Measurements from ENCODE around the gene NFATC2.
"Not testable (repeated sequence)": the region's sequence is repeated elsewhere in the genome, so short reads cannot be mapped to it uniquely, and the experiment has no call there.

The NFATC2 gene

DNA sequence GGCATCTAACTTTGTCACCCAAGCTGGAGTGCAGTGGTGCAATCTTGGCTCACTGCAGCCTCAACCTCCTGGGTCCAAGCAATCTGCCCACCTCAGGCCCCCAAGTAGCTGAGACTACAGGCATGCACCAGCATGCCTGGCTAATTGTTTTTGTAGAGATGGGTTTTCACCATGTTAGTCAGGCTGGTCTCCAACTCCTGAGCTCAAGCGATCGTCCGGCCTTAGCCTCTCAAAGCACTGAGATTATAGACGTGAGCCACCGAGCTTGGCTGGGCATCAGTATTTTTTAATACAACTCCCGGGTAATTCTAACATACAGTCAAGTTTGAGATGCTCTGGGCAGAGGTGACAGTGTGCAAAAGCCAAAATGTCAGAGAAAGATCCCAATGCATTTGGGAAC lies 73.5 kb downstream of the NFATC2 start:
- no peak for DNase-seq

DNA sequence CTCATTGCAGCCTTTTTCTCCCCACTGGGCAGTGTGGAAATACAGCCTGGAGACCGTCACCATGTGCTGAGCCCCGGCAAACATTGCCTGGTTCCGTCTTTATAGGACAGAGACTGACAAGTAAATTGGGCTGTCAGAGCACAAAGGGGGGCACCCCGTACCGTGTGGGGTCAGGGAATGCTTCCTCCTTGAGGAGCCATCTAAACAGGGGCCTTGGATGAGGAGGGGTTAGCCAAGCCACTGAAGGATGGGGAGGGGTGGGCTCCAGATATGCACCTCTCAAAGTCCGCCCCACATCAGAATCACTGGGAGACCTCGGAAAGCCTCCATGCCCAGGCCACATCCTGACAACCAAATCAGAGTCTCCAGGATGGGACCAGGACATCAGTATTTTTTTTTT lies 73.9 kb downstream of the NFATC2 start:
- no peak for DNase-seq

DNA sequence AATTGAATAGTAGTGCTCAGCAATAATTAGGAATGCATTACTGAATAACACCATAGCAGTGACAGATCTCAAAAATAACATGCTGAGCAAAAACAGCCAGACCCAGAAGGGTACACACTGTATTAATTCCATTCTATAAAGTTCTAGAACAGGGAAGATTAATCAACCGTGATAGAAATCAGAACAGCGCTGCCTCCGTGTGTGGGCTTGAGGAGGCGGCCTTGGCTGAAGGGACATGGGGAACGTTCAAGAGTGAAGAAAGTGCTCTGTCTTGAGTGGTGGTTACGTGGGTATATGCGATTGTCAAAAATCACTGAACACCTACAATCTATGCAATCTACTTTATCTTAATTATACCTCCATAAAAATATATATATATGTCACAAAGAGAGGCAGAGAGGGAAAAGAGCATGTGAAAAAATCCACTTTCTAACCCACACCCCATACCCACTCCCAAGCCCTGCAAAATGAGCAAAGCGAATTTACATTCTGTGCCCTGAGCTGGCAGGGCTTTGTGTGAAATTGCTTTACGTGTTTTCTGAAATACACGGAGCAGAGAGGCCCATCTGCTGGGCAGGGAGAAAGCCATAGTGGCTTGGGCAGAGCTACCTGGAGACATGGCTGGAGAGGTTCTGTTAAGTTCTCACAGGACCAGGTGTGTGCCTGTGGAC lies 74.4 kb downstream of the NFATC2 start:
- DNase-seq = no peak

DNA sequence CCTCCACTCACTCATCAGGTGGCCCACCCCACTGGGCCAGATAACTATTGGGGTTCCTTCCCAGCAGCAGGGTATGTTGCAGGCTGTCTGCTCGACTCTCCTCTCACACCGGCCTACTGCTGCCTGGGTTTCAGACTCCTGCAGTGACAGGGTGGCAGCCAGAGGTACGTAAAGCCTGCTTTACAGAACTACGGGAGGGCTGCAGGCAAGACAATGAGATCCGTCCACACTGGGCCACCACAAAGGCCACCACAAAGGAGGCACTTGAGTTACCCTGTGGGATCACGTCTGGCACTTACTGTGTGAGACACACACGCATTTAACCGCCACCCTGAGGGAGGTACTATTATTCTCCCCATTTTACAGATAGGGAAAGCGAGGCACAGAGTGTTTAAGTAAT lies 78.5 kb downstream of the NFATC2 start:
- DNase-seq = no peak

DNA sequence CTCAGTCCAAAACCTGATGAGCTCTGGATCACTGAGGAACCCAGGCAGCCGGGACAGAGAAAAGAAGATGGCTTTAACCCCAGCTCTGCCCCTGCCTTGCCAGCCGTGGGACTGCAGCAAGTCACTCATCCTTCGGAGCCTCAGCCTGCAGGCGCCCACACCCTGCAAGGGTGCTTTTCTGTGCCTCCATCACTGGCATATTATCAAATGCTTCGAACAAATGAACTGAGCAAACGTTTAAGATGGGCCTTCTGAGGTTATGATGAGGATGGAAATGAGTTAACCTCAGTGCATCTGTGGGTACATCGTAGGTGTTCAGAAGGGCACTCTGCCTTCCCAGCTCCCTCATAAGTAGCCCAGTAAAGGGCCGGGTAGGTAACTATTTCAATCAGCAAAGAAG lies 79.0 kb downstream of the NFATC2 start:
- DNase-seq = no peak

DNA sequence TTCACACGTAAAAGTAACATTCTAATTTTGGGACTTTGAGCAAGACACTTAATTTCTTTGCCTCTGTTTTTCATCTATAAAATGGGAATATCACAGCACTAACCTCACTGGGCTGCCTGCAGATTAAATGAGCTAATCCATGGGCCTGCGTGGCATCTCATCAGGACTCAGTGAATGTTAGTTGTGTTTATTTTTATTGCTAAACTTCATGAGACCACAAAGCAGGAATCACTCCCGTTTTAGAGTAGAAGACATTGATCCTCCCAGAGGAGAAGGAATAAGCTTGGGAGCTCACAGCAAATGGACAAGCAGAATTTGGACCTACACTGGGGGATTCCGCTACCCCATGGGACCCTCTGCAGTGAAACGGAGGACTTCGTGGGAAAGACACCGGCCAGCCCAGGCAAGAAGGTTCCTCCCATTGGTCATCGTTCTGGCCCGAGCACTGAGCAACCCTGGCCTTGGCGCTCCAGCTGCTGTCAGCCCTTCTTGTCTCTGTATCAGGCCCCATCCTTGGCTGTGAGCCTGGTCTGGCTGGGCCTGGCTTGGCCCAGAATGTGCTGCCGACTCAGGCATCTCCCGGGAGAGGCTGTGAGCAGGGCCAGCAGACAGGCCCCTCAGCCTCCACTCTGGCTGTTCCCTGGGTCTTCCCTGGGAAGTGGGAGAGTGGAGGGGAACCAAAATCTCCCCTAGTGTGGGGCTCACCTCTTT lies 79.8 kb downstream of the NFATC2 start:
- no peak for DNase-seq

DNA sequence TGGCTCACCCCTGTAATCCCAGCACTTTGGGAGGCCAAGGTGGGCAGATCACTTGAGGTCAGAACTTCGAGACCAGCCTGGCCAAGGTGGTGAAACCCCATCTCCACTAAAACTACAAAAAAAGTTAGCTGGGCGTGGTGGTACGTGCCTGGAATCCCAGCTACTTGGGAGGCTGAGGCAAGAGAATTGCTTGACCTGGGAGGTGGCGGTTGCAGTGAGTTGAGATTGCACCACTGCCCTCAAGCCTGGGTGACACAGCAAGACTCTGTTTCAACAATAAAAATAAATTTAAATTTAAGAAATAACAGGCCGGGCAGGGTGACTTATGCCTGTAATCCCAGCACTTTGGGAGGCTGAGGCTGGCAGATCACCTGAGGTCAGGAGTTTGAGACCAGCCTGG lies 80.7 kb downstream of the NFATC2 start:
- DNase-seq = not testable (repeated sequence)

DNA sequence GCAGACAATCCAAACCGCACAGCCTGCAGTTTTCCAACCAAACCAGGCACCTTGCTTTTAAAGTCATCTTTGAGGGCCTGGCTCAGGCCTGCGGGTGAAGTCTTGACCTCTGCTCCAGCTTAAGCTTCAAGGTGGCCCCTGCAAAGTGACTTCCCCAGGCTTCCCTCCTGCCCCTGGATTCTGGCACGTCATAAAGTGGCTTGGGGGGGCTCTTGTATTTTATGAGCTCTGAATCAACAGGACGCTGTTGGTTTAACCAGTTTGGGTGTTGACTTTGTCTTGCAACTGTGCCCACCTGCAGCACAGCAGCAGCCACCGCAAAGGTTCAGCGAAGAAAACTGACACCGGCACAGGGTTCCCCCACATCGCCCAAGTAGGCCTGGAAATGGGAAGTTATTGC lies 81.2 kb downstream of the NFATC2 start:
- no peak for DNase-seq

DNA sequence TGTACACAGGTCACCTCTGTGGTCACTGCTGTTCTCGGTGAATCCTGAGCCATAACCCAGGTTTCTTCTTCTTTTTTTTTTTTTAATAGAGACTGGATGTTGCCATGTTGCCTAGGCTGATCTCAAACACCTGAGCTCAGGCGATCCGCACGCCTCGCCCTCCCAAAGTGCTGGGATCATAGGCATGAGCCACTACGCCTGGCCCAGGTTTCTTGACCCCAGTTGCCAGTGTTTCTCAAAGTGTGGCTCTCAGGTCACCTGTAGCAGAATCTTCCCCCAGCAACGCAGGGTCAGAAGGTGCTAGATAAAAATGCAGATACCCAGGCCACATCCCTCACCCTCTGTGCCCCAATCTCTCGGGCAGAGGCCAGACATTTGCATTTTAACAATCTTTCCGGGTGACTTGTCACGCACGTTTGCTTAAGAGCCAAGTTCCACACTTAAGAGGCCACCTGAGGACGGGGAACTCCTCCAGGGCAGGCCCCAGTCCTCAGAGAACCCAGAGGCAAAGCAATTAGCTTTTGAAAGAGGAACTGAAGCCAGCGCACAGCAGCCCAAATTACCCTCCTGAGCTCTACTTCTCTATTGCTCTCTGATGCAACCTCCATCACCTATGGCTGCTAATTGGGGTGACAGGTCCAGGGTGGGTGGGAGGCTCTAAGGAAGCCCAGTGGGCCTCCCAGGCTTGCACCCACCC lies 81.8 kb downstream of the NFATC2 start:
- no peak for DNase-seq

DNA sequence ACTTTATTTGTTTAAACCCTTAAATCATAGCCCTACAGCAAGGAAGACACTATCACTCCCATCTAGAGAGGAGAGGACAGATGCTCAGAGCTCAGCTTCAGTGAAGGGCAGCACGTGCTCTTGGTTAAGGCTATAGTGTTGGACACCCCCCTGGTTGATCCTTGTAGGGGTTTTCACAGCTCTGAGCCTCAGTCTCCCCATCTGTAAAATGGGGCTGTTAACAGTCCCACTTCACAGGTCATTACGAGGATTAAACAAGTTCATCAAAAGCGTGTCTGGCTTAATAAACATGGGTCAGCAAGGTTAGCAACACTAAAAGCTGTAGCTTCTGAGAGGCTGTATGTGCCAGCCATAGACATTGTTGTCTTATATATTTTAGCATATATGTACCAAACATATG lies 82.4 kb downstream of the NFATC2 start:
- no peak for DNase-seq

DNA sequence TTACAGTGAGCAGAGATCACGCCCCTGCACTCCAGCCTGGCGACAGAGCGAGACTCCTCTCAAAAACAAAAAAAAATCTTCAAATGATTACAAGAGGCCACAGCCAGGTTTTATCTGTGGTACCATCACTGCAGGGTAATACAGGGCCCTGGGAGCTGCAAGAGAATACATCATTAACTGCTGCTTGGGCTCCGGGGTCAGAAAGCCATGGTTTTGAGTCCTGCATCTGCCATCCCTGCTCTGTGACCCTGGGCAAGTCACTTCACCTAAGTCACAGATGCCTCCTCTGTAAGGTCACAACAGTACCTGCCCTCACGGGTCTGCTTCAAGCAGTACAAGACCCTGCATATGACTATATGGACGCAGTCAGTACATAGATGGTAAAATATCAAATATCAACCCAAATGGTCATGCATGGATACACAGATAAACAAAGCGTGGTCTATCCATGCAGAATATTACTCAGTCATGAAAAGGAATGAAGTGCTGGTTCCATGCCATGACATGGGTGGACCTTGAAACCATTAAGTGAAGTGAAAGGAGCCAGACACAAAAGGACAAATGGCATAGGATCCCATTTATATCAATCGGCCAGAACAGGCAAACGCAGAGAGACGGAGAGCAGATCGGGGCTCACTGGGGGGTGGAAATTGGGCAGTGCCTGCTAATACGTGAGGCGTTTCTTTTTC lies 83.6 kb downstream of the NFATC2 start:
- no peak for DNase-seq

DNA sequence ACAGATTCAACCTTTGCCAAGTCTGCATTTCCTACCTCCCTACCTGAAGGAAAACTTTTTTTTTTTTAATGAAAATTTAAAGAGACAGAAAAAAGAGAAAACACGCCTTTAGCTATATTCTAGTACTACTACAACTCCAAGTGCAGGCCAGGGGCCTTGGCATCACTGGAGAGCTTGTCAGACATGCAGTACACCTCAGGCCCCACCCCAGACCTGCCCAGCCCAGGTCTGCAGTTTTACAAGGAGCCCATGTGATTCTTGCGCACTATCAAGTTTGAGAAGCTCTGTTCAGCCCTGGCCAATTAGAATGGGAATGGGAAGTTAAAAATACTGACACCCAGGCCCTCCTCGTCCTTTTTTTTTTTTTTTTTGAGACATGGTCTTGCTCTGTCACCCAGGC lies 85.0 kb downstream of the NFATC2 start:
- no peak for DNase-seq

DNA sequence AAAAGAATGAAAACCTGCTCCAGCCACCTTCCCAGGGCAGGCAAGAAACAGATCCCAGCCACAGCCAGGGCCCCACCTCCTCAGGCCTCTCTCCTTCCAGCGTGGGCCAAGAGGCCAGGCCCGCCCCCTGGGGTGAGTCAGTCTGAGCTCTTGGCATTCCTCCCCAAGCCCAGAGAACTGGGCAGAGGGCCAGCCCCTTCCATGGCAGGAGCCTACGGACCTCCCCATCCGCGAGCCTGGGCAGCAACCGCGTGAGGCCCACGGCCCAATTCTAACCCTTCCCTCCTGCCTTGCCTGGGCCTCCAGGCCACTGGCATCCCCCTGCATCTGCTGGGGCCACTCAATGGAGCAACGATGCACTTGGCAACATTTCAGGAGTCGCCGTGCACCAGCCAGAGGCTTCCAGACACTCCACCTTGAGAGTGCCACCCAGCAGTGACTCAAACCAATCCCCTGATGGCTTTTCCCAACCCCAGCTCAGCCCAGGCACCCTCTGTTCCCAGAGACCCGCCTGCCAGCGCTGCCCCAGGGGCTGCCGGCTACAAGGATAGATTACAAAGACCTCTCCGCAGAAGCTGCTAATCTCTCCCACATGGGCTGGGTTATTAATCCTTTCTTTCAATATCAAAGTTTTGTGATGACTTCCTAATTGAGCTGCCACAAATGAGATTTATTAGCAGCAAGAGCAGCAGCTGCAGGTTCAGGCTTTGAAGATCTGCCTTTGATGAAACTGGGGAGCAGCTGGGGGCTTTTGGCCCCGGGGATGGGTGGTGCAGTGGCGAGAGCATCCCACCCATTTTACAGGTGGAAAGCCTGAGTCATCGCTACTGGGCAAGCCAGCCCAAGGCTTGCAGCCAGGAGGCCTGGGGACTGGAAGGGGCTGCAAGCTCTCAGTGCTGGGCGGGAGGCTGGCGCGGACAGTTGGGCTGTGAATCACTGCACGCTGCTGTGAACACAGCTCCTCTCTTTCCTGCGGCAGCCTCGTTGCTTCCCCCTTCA lies 85.7 kb downstream of the NFATC2 start:
- DNase-seq = no peak

DNA sequence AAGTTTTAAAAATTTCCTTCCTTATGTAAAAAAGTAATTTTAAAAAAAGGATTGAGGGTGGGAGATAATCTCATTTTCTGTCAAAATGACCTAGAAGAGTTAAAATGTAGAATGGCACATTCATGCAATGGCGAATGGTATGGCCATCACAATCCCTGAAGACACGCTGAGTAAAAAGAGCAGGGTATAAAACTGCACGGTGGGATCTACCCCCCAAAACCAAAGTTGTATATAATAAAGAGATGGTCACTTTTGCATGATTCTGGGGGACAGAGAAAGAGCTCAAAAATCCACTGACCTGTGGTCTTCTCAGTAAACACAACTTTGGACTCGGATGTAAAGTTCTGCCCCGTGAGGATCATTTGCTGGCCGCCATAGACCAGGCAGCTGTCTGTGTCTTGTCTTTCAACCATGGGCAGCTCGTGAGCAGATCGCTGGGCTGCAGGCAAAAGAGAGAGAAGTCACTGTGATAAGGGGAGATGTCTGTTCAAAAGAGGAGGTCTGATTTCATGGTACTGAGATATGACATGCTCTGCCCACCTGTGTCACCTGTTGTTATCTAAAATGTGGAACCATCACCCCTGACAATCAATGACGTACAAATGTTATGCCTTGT lies 88.2 kb downstream of the NFATC2 start:
- DNase-seq = no peak

DNA sequence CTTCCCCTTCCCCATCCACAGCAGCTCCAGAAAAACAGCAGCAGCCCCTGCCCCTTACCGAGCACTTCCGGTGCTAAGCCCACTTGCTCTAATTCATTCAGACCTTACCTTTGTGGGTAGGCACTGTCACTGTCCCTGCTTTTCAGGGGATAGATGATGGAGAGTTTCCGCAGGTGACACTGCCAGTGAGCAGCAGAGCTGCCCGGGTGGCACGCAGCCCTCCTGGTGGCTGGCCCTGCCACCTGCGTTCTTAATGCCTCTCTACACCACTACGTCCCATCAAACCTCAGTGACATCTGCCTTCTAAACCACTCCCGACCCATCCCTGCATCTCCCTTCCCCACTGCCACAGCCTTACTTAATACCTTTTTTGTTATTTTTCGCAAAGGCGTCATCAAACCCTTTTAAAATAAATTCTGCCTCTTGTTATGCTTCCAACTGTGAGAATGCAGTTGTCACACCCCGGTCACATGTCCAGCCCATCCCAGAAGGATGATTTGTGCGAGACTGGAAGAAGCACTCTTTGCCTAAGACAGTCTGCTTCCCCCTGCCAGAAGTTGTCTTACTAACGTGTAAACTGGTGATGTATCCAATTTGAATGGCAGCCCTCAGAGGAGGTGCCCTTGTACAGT lies 89.7 kb downstream of the NFATC2 start:
- no peak for DNase-seq

DNA sequence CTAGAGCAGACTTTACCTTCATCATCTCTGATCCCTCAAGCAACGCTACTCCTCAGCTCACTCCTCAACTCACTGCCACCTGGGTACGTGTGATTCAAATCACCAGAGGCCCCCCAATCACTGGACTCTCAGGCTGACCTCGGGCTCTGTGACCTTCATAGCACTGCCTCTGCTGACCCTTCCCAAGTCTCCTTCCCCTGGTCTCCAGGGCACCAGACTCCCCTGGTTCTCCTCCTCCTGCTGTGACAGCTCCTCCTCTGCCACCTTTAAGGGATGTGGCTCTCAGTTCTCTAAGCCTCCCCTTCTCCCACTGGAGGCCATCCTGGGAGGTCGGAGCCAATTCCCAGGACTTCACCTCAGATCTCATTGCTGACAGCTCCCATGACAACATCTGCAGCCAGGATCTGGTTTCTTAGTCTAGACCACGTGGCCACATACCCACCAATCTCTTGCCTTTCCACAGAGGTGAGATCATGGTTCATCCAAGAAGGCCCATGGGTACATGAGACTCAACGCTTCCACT lies 90.4 kb downstream of the NFATC2 start:
- DNase-seq = no peak

DNA sequence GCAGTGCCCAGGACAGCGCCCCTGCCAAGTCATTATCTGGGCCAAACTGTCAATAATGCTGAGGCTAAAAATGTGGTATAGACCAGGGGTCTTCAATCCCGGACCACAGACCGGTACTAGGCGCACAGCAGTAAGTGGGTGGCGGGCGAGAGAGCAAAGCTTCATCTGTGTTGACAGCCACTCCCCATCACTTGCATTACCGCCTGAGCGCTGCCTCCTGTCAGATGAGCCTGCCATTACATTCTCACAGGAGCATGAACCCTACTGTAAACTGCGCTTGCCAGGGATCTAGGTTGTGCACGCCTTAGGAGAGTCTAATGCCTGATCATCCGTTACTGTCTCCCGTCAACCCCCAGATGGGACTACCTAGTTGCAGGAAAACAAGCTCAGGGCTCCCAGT lies 91.0 kb downstream of the NFATC2 start:
- DNase-seq = no peak

DNA sequence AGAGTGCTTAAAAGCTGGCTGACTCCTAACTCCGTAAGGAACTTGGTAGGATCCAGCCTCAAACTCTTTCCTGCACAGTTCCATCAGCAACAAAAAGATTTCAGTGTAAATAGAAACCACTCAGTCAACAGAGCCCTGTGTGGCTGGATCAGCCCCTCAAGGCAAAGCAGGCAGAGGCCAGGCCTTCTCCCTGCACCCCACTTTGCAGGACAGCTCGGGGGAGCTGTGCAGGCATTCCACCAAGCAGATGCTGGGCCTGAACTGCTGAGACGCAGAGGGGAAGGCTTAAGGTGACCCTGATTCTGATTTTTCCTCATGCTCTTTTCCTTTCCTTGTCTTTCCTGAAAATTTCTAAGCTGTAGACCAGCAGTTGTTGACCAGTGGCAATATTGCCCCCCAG lies 91.5 kb downstream of the NFATC2 start:
- DNase-seq = no peak

DNA sequence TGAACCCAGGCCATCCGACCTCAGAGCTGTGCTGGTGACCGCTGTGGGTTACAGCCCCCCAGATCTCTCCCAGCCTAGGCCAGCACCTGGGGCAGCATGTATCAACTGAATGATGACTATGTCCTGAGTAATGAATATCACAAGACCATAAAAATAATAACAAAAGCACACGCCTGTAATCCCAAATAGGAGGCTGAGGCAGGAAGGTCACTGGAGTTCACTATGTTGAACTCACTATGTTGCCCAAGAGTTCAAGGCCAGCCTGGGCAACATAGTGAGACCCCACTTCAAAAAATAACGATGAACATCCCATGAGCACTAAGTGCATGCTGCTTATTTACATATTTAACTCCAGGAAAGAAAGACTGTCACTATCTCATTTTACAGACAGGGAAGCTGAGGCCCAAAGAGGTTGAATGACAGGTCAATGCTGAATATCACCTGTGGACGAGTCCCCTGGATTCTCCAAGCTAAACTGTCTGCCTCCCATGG lies 92.3 kb downstream of the NFATC2 start:
- DNase-seq = no peak

DNA sequence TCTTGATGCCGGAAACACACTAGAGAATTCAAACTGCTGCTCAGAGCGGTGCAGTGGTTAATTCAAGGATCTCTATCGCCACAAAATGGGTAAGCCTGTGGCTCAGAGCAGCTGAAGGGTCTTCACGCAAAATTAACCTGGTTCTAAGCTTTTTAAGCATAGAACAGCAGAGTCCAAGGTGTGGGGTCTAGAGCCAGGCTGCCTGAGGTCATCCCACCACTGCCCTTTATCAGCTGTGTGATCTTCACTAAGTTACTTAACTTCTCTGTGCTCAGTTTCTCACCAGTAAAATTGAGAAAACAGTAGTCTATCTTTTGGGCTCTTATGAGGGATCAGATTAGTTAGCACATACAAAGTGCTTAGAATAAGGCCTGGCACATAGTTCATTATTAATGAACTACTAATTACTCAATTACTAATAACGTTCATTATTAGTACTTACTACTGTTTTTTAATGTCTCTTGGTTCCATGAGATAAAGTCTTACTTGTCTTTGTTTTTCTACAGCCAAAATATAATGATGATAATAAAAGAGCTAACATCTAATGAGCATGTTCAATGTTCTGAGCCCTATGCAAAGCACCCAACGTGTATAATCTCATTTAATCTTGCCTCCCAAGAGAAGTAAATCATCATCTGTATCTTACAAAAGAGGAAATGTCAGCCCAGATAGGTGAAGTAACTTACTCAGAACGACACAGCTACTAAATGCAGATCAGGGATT lies 92.9 kb downstream of the NFATC2 start:
- no peak for DNase-seq

Measured in activated CD4-positive, CD25-positive, alpha-beta regulatory T cell (primary cell).